H1 (cell line): Measurements from ENCODE around the gene SLC2A11. TPM values are rescaled to one million over a fixed set of nuclear protein-coding genes. Genes with fewer than 3 reads are reported as not detected.
"Not testable (repeated sequence)": the region's sequence is repeated elsewhere in the genome, so short reads cannot be mapped to it uniquely, and the experiment has no call there.

Experiments
- CTCF ChIA-PET: fragments of 300-600 bp; sonication (Branson Sonifier 250); formaldehyde crosslinking; loops from one replicate; lab custom pipeline; 2021; ENCODE audit not compliant: partially characterized antibody; lab: Charles Lee
- POLR2A ChIA-PET: fragments of 300-600 bp; sonication (Branson Sonifier 250); formaldehyde crosslinking; loops from one replicate; lab custom pipeline; 2021; ENCODE audit warnings: inconsistent platforms; ENCODE audit not compliant: partially characterized antibody; lab: Charles Lee
- DNase-seq, 2 experiments: peaks; one replicate each; pipeline versions ENCODE4 v3.0.0 to v3.0.0-alpha.2; 2010 to 2022; ENCODE audit warnings: low spot score in 2 of 2, low read depth in 1 of 2, mixed read lengths in 1 of 2
- FAIRE-seq: peaks from 2 replicates; lab custom pipeline; 2011; peaks lifted over from hg19 to GRCh38; lab: Jason Lieb, UNC
- H2AFZ ChIP-seq: 2 replicates; pipeline ENCODE4 v1.8.1; 2012; ENCODE audit warnings: low read length, inconsistent platforms
- H2AK5ac ChIP-seq: 2 replicates; pipeline ENCODE4 v1.6.1; 2013; ENCODE audit warnings: low read depth, low read length
- H2BK120ac ChIP-seq: replicated peaks from 2 replicates; pipeline ENCODE3; 2013; ENCODE audit warnings: low read depth, low read length, inconsistent platforms
- H2BK12ac ChIP-seq: 2 replicates; pipeline ENCODE4 v1.6.1; 2013; ENCODE audit warnings: low read depth, low read length
- H2BK15ac ChIP-seq: 2 replicates; pipeline ENCODE4 v1.6.1; 2013; ENCODE audit warnings: low read length
- H2BK20ac ChIP-seq: 2 replicates; pipeline ENCODE4 v1.6.1; 2013; ENCODE audit warnings: low read length
- H2BK5ac ChIP-seq: 2 replicates; pipeline ENCODE4 v1.6.1; 2013; ENCODE audit warnings: low read depth, low read length
- H3K14ac ChIP-seq: 2 replicates; pipeline ENCODE4 v1.6.1; 2013; ENCODE audit warnings: inconsistent platforms; ENCODE audit not compliant: insufficient read length
- H3K18ac ChIP-seq: 2 replicates; pipeline ENCODE4 v1.6.1; 2013; ENCODE audit warnings: low read length; ENCODE audit errors: extremely low read depth
- H3K23ac ChIP-seq: 2 replicates; pipeline ENCODE4 v1.6.1; 2013; ENCODE audit warnings: inconsistent platforms; ENCODE audit not compliant: insufficient read length
- H3K23me2 ChIP-seq: 2 replicates; pipeline ENCODE4 v1.6.1; 2013; ENCODE audit warnings: low read depth, low read length
- H3K27ac ChIP-seq: 2 replicates; pipeline ENCODE4 v1.6.1; 2011; ENCODE audit warnings: low read depth, low read length, inconsistent platforms
- H3K27me3 ChIP-seq, 4 experiments: replicated peaks in 1 of 4; 1 replicate in 1 of 4; 2 replicates in 3 of 4; pipeline versions ENCODE4 v1.6.1 to v1.8.1; 2011 to 2013; ENCODE audit warnings: low read length in 3 of 4, mild to moderate bottlenecking in 3 of 4, inconsistent platforms in 2 of 4, mixed read lengths in 2 of 4, moderate library complexity in 1 of 4; ENCODE audit not compliant: control insufficient read depth in 3 of 4, insufficient read depth in 3 of 4; ENCODE audit errors: extremely low read depth in 1 of 4
- H3K36me3 ChIP-seq, 4 experiments: 2 replicates each; pipeline versions ENCODE4 v1.6.1 to v1.8.1; 2011 to 2013; ENCODE audit warnings: mild to moderate bottlenecking in 4 of 4, low read length in 3 of 4, moderate library complexity in 2 of 4, control low read depth in 1 of 4, inconsistent platforms in 1 of 4; ENCODE audit not compliant: insufficient read depth in 4 of 4, control insufficient read depth in 2 of 4
- H3K4ac ChIP-seq: replicated peaks from 2 replicates; pipeline ENCODE3; 2013; ENCODE audit warnings: low read length, low read depth, mixed read lengths, inconsistent platforms; ENCODE audit not compliant: insufficient read length
- H3K4me1 ChIP-seq, 4 experiments: replicated peaks in 1 of 4; 1 replicate in 1 of 4; 2 replicates in 3 of 4; pipeline versions ENCODE4 v1.6.1 to v1.8.1; 2011 to 2013; ENCODE audit warnings: low read length in 3 of 4, inconsistent platforms in 2 of 4, mixed read lengths in 1 of 4; ENCODE audit not compliant: insufficient read depth in 4 of 4, control insufficient read depth in 3 of 4
- H3K4me2 ChIP-seq, 2 experiments: 2 replicates each; pipeline versions ENCODE4 v1.6.1 to v1.8.1; 2011 to 2013; ENCODE audit warnings: low read depth in 2 of 2, low read length in 2 of 2, control low read depth in 1 of 2, inconsistent platforms in 1 of 2, mild to moderate bottlenecking in 1 of 2; ENCODE audit not compliant: insufficient read depth in 1 of 2
- H3K4me3 ChIP-seq, 4 experiments: fragments of 200-600, 300-600 bp in 1 of 4; sonication (generic), shearing (Covaris generic), sonication (Bioruptor Twin) in 1 of 4; 2 replicates each; pipeline versions ENCODE4 v1.5.1 to v1.8.1; 2011 to 2016; ENCODE audit warnings: low read length in 4 of 4, low read depth in 3 of 4, control low read depth in 2 of 4, inconsistent platforms in 2 of 4, mild to moderate bottlenecking in 2 of 4, mixed read lengths in 1 of 4, moderate library complexity in 1 of 4; ENCODE audit not compliant: insufficient read depth in 2 of 4; ENCODE audit errors: extremely low read depth in 1 of 4
- H3K56ac ChIP-seq: replicated peaks from 2 replicates; pipeline ENCODE3; 2013; ENCODE audit warnings: low read depth, mild to moderate bottlenecking, mixed read lengths, low read length, inconsistent platforms; ENCODE audit not compliant: insufficient read length
- H3K79me1 ChIP-seq: 2 replicates; pipeline ENCODE4 v1.6.1; 2013; ENCODE audit warnings: low read depth, low read length, control low read depth
- H3K79me2 ChIP-seq, 2 experiments: 2 replicates each; pipeline versions ENCODE4 v1.6.1 to v1.8.1; 2012 to 2013; ENCODE audit warnings: low read length in 2 of 2, mild to moderate bottlenecking in 2 of 2, inconsistent platforms in 1 of 2; ENCODE audit not compliant: insufficient read depth in 2 of 2, control insufficient read depth in 1 of 2
- H3K9ac ChIP-seq, 4 experiments: replicated peaks in 1 of 4; 1 replicate in 1 of 4; 2 replicates in 3 of 4; pipeline versions ENCODE4 v1.6.1 to v1.8.1; 2011 to 2013; ENCODE audit warnings: low read depth in 3 of 4, low read length in 3 of 4, control low read depth in 2 of 4, mild to moderate bottlenecking in 2 of 4, moderate library complexity in 2 of 4, inconsistent platforms in 1 of 4; ENCODE audit errors: extremely low read depth in 1 of 4
- H3K9me3 ChIP-seq, 2 experiments: 2 replicates each; pipeline versions ENCODE4 v1.6.1 to v1.8.1; 2012 to 2013; ENCODE audit warnings: mild to moderate bottlenecking in 2 of 2, moderate library complexity in 2 of 2, control low read depth in 1 of 2, inconsistent platforms in 1 of 2, low read depth in 1 of 2, low read length in 1 of 2, mixed read lengths in 1 of 2; ENCODE audit not compliant: insufficient read depth in 2 of 2
- H4K20me1 ChIP-seq, 2 experiments: replicated peaks in 1 of 2; 2 replicates each; pipeline versions ENCODE3 to v1.8.1; 2011 to 2013; ENCODE audit warnings: inconsistent platforms in 2 of 2, low read length in 2 of 2, mild to moderate bottlenecking in 1 of 2; ENCODE audit not compliant: insufficient read depth in 2 of 2, control insufficient read depth in 1 of 2
- H4K5ac ChIP-seq: 2 replicates; pipeline ENCODE4 v1.6.1; 2013; ENCODE audit warnings: low read length, low read depth, mixed read lengths, inconsistent platforms; ENCODE audit not compliant: insufficient read length
- H4K8ac ChIP-seq: 2 replicates; pipeline ENCODE4 v1.8.0; 2013; ENCODE audit warnings: mild to moderate bottlenecking, moderate library complexity, low read length, inconsistent platforms; ENCODE audit not compliant: insufficient read depth; ENCODE audit errors: extremely low read depth
- H4K91ac ChIP-seq: replicated peaks from 2 replicates; pipeline ENCODE3; 2013; ENCODE audit warnings: low read length, mixed read lengths, inconsistent platforms; ENCODE audit not compliant: insufficient read length
- WGBS, 2 experiments: shearing (Covaris generic) in 1 of 2; methylation state at CpG; one replicate each; pipeline versions ENCODE4 v1.1.6 to v1.1.7; 2013 to 2015; ENCODE audit warnings: low lambda C conversion rate in 2 of 2, mixed read lengths in 2 of 2, inconsistent platforms in 1 of 2, low coverage in 1 of 2, missing lambda C conversion rate in 1 of 2; ENCODE audit not compliant: insufficient replicate concordance in 2 of 2, insufficient coverage in 1 of 2, insufficient read length in 1 of 2; ENCODE audit errors: extremely low coverage in 1 of 2, missing lambda C conversion rate in 1 of 2; 5-methylcytosine and 5-hydroxymethylcytosine counted together
- polyA plus RNA-seq, 7 experiments: library from polyadenylated mRNA; depleted of rRNA in 3 of 7; stranded (reverse) in 5 of 7; unstranded in 2 of 7; fragments of >200 nt in 5 of 7; fragments of 200-250 nt in 2 of 7; gene quantifications; 1 replicate in 5 of 7; 2 replicates in 1 of 7; 4 replicates in 1 of 7; pipeline versions ENCODE4 v1.2.1 to v1.2.3, GENCODE V29; 2011 to 2013; ENCODE audit warnings: missing spikeins in 2 of 7, mixed read lengths in 2 of 7
- total RNA-seq: library from RNA; stranded (reverse); fragmentation: NEBNext Ultra II Directional; extraction: Animal tissue kit (Norgen Biotek cat#: 25700); gene quantifications from 2 replicates; pipeline ENCODE4 v1.2.1, GENCODE V29; 2021

SLC2A11 gene
- total and polyA plus RNA-seq, 2 of the 8 experiments (the other 6 are each of a cell fraction or from before 2014, with no cell fraction given), result 10.7 to 12.5 TPM

DNA sequence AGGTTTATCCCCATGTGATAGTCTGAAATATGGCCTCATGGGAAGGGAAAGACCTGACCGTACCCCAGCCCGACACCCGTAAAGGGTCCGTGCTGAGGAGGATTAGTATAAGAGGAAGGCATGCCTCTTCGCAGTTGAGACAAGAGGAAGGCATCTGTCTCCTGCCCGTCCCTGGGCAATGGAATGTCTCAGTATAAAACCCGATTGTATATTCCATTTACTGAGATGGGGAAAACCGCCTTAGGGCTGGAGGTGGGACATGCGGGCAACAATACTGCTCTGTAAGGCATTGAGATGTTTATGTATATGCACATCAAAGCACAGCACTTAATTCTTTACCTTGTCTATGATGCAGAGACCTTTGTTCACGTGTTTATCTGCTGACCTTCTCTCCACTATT is 49.7 kb downstream of the SLC2A11 start:
- DNase-seq, H4K5ac ChIP-seq, H2BK15ac ChIP-seq, H3K23me2 ChIP-seq, H2BK12ac ChIP-seq, H3K9ac ChIP-seq, H3K36me3 ChIP-seq, H3K23ac ChIP-seq, H2BK5ac ChIP-seq, H2AK5ac ChIP-seq, H4K8ac ChIP-seq, H4K20me1 ChIP-seq, H3K4me2 ChIP-seq, H2BK20ac ChIP-seq, H3K4me3 ChIP-seq, H3K79me2 ChIP-seq, H2BK120ac ChIP-seq, H3K27ac ChIP-seq, H3K9me3 ChIP-seq, H3K4ac ChIP-seq, H3K79me1 ChIP-seq, H3K18ac ChIP-seq, FAIRE-seq, H3K27me3 ChIP-seq, H2AFZ ChIP-seq, H4K91ac ChIP-seq, H3K56ac ChIP-seq, H3K14ac ChIP-seq: not testable (repeated sequence)
- WGBS, 2 experiments, result 74% methylated on average over 10 of the region's 10 CpGs; no CpG with 5 or more reads in 1 of the 2 experiments
- peaks cover 2 to 12% (median 8%) of the 10 kb centered on the region in 4 experiments for H3K4me1 ChIP-seq
- ChIA-PET POLR2A (interaction anchor here (1.2 to 5.3 kb wide), 3 partner anchors 9 to 14 kb away, joined by 4 to 31 read pairs (median 15); partner anchors contain the start of gene MIF), CTCF (interaction anchor here (1.9 kb wide), 1 partner anchor 12 kb away, joined by 6 read pairs; no protein-coding TSS in a partner anchor)
